22Rv1 (cell line): ENCODE results near the gene ANXA2.
A peak's percentile ranks its signal among the peaks of the same experiment; 100 is the strongest.

ENCODE experiments used
- H3K27ac ChIP-seq: fragments of 450-650 bp; 2 replicates; pipeline ENCODE4 v1.5.1; 2017
- CTCF ChIP-seq: fragments of 450-650 bp; IDR thresholded peaks from 2 replicates; pipeline ENCODE4 v1.5.1; 2017; ENCODE audit warnings: mild to moderate bottlenecking
- ZFX ChIP-seq: fragments of 450-650 bp; IDR thresholded peaks from 2 replicates; pipeline ENCODE4 v1.6.1; 2017; ENCODE audit warnings: antibody characterized with exemption, borderline replicate concordance

ANXA2 gene

GRCh38 chr15:60397772-60398445 lies at the start of gene ANXA2:
TSS of gene ANXA2 (minus strand) at chr15:60397986. CDS start at chr15:60386075, 11,911 bp downstream.
- TF ChIP-seq ZFX (no peak), CTCF (no peak)

GRCh38 chr15:60444289-60444912 lies 46.6 kb upstream of the ANXA2 start:
- peak; percentile 47 for TF ChIP-seq CTCF
- no peak for TF ChIP-seq ZFX
- H3K27ac ChIP-seq, result no peak overlapping the region

More at GRCh38 chr15:60397772-60398445, at the start of gene ANXA2:
- H3K27ac ChIP-seq, result no peak within 1 kb of the TSS

GRCh38 chr15:60442763-60443162 lies 45.0 kb upstream of the ANXA2 start:
- TF ChIP-seq CTCF, result no peak
- TF ChIP-seq ZFX, result no peak
- H3K27ac ChIP-seq, result no peak overlapping the region

GRCh38 chr15:60442031-60442650 lies 44.4 kb upstream of the ANXA2 start:
- no peak overlapping the region for H3K27ac ChIP-seq
- TF ChIP-seq ZFX (no peak), CTCF (no peak)

- no peak overlapping the region for H3K27ac ChIP-seq
- TF ChIP-seq CTCF, result no peak
- TF ChIP-seq ZFX, result no peak
These were observed 43.5 kb upstream of the ANXA2 start for GRCh38 chr15:60441331-60441730.

GRCh38 chr15:60438646-60439045 lies 40.9 kb upstream of the ANXA2 start:
- TF ChIP-seq CTCF (no peak), ZFX (no peak)
- H3K27ac ChIP-seq, result no peak overlapping the region

GRCh38 chr15:60428935-60429334 lies 31.1 kb upstream of the ANXA2 start:
- TF ChIP-seq ZFX (no peak), CTCF (no peak)
- no peak overlapping the region for H3K27ac ChIP-seq
